CD4-positive, alpha-beta T cell (primary cell): ENCODE data around the gene CYTH4. TPM values are rescaled to one million over a fixed set of nuclear protein-coding genes. Genes with fewer than 3 reads are reported as not detected.

Experiments
- ATAC-seq: fragments of 200-7000 bp; cut with Tn5 transposase; one replicate; pipeline ENCODE4 v1.10.0; 2022; ENCODE audit warnings: mild to moderate bottlenecking; ENCODE audit not compliant: poor library complexity
- CTCF ChIA-PET: fragments of 350-600 bp; sonication (Branson Sonifier 250); formaldehyde crosslinking; loops from one replicate; lab custom pipeline; 2021; ENCODE audit warnings: antibody characterized with exemption, inconsistent platforms; lab: Charles Lee
- POLR2A ChIA-PET: fragments of 350-600 bp; sonication (Branson Sonifier 250); formaldehyde crosslinking; loops from one replicate; lab custom pipeline; 2021; ENCODE audit warnings: antibody characterized with exemption, inconsistent platforms; lab: Charles Lee
- DNase-seq, 14 experiments: peaks; one replicate each; pipeline ENCODE4 v3.0.0-alpha.2; 2013 to 2020; ENCODE audit warnings: mixed read lengths in 2 of 14
- H3K27ac ChIP-seq, 2 donors: one replicate each; pipeline versions ENCODE4 v1.5.1 to v1.7.0; 2013; ENCODE audit warnings: low read length in 2 of 2, low read depth in 1 of 2, mild to moderate bottlenecking in 1 of 2
- H3K27me3 ChIP-seq, 2 experiments: 1 replicate in 1 of 2; 2 replicates in 1 of 2; pipeline versions ENCODE4 v1.6.1 to v1.7.0; 2013; ENCODE audit warnings: low read length in 2 of 2, control low read depth in 1 of 2, mild to moderate bottlenecking in 1 of 2, moderate library complexity in 1 of 2; ENCODE audit not compliant: insufficient read depth in 2 of 2, control insufficient read depth in 1 of 2
- H3K36me3 ChIP-seq: one replicate; pipeline ENCODE4 v1.6.1; 2013; ENCODE audit warnings: low read length, control low read depth; ENCODE audit not compliant: insufficient read depth
- H3K4me1 ChIP-seq: one replicate; pipeline ENCODE4 v1.6.1; 2013; ENCODE audit warnings: low read length, control low read depth; ENCODE audit not compliant: insufficient read depth
- H3K4me3 ChIP-seq: one replicate; pipeline ENCODE4 v1.5.1; 2013; ENCODE audit warnings: mild to moderate bottlenecking, low read length, moderate library complexity
- H3K9me3 ChIP-seq, 2 experiments: 1 replicate in 1 of 2; 2 replicates in 1 of 2; pipeline versions ENCODE4 v1.6.1 to v1.7.0; 2013; ENCODE audit warnings: low read length in 2 of 2, mild to moderate bottlenecking in 2 of 2, control low read depth in 1 of 2, moderate library complexity in 1 of 2; ENCODE audit not compliant: control insufficient read depth in 1 of 2, insufficient read depth in 1 of 2
- H3K27ac Mint-ChIP-seq: one replicate; pipeline ENCODE4 v1.8.0; 2020; ENCODE audit warnings: mixed read lengths
- H3K27me3 Mint-ChIP-seq: one replicate; pipeline ENCODE4 v1.8.0; 2021; ENCODE audit warnings: mixed read lengths
- H3K36me3 Mint-ChIP-seq: one replicate; pipeline ENCODE4 v1.8.0; 2021; ENCODE audit warnings: low read depth, mixed read lengths
- H3K4me1 Mint-ChIP-seq: one replicate; pipeline ENCODE4 v1.8.0; 2021; ENCODE audit warnings: low read depth, mixed read lengths
- H3K4me3 Mint-ChIP-seq: one replicate; pipeline ENCODE4 v1.8.0; 2020; ENCODE audit warnings: mild to moderate bottlenecking, mixed read lengths
- H3K9me3 Mint-ChIP-seq: one replicate; pipeline ENCODE4 v1.8.0; 2020; ENCODE audit warnings: mixed read lengths
- intact Hi-C, 2 experiments: fragments of 100-400 bp; cut with DNase I in 1 of 2; cut with micrococcal nuclease in 1 of 2; formaldehyde crosslinking; loops; one replicate each; pipeline versions ENCODE4 v1.15.1 to v1.9.0; 2023 to 2025; cut with DNase I, micrococcal nuclease
- total RNA-seq, 174 experiments: library from RNA in 2 of 174; stranded (reverse) in 2 of 174; gene quantifications; one replicate each; pipeline ENCODE4 v1.2.3 and lab custom pipeline; 2021 to 2026
- TF ChIP-seq, protein P1 (sequence below): fragments of 200-600 bp; IDR thresholded peaks from one replicate; pipeline ENCODE4 v1.8.0; 2022; ENCODE audit warnings: antibody characterized with exemption, mild to moderate bottlenecking

CYTH4 gene
- total RNA-seq, 2 experiments from 2014 or later: 134 to 138 TPM

DNA sequence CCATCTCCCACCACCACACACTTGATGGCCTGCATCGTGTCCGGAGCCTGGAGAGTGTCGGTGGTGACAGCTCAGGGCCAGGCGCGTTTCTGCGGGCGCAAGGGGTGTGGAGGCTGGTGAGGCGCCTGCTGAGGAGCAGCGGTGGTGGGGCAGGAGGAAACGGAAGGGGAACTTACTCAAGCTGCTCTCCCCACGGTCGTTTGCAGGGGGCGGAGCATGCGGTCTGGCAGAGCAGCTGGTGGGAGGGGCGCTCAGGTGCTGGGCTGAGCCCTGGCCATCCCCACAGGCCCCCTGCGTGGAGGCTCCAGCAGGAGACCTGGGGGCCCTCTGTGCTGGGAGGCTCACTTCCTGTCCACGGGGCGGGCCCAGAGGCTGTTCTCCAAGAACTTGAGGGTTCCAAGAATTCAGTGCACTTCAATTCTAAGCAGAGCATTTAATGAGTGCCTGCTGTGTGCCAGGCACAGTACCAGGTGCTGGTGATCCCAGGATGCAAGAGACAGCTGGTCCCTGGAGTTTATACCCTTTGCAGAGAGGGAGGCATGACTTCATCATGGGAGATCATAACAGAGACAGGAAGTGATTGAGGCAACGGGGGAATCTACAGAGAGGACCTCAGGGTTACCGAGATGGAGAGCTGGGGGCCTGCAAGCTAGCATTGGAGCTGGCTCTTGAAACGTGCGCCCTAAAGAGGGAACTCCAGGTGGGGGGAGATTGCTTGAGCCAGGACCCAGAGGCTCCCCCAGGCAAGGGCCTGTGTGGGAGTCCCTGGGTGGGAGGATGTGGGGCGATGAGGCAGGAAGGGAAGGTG, 38.0 kb upstream of the CYTH4 start, which contains the start of gene RAC2:
TSS of gene RAC2 (minus strand) at position 156 of the 808 bp plus-strand sequence. CDS start at position 35, 121 bp downstream.
- Mint-ChIP-seq H3K36me3 (peaks cover 48% of the 10 kb centered on the region), H3K4me1 (peaks cover 58% of the 10 kb centered on the region), H3K27me3 (no peaks in the 10 kb centered on the region), H3K4me3 (peak within 1 kb of the TSS; percentile 95), H3K27ac (peak within 1 kb of the TSS; percentile 97), H3K9me3 (no peaks in the 10 kb centered on the region)
- H3K27me3 ChIP-seq: no peaks in the 10 kb centered on the region
- intact Hi-C loops: loop anchor here (1.0 kb wide), 2 partner anchors 15 to 25 kb away; no protein-coding TSS in a partner anchor
- DNase-seq (peak; percentile 72 to 95 (median 88)), ATAC-seq (peak; percentile 59)
- peaks cover 23% of the 10 kb centered on the region for H3K36me3 ChIP-seq
- POLR2A ChIA-PET: interaction anchor here (0.7 to 10.5 kb wide), 20 partner anchors 10 to 1072 kb away, joined by 3 to 281 read pairs (median 6); partner anchors contain the start of genes CYTH4, GGA1, IFT27 and IL2RB
- peaks cover 58% of the 10 kb centered on the region for H3K4me1 ChIP-seq
- no peaks in the 10 kb centered on the region for H3K9me3 ChIP-seq
- H3K4me3 ChIP-seq: peak within 1 kb of the TSS; percentile 100
- TF ChIP-seq, protein P1, sequence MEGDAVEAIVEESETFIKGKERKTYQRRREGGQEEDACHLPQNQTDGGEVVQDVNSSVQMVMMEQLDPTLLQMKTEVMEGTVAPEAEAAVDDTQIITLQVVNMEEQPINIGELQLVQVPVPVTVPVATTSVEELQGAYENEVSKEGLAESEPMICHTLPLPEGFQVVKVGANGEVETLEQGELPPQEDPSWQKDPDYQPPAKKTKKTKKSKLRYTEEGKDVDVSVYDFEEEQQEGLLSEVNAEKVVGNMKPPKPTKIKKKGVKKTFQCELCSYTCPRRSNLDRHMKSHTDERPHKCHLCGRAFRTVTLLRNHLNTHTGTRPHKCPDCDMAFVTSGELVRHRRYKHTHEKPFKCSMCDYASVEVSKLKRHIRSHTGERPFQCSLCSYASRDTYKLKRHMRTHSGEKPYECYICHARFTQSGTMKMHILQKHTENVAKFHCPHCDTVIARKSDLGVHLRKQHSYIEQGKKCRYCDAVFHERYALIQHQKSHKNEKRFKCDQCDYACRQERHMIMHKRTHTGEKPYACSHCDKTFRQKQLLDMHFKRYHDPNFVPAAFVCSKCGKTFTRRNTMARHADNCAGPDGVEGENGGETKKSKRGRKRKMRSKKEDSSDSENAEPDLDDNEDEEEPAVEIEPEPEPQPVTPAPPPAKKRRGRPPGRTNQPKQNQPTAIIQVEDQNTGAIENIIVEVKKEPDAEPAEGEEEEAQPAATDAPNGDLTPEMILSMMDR: no peak
- CTCF ChIA-PET: interaction anchor here (1.3 to 9.8 kb wide), 5 partner anchors 17 to 266 kb away, joined by 3 to 139 read pairs (median 5); no protein-coding TSS in a partner anchor
- peak within 1 kb of the TSS; percentile 85 to 96 for H3K27ac ChIP-seq

DNA sequence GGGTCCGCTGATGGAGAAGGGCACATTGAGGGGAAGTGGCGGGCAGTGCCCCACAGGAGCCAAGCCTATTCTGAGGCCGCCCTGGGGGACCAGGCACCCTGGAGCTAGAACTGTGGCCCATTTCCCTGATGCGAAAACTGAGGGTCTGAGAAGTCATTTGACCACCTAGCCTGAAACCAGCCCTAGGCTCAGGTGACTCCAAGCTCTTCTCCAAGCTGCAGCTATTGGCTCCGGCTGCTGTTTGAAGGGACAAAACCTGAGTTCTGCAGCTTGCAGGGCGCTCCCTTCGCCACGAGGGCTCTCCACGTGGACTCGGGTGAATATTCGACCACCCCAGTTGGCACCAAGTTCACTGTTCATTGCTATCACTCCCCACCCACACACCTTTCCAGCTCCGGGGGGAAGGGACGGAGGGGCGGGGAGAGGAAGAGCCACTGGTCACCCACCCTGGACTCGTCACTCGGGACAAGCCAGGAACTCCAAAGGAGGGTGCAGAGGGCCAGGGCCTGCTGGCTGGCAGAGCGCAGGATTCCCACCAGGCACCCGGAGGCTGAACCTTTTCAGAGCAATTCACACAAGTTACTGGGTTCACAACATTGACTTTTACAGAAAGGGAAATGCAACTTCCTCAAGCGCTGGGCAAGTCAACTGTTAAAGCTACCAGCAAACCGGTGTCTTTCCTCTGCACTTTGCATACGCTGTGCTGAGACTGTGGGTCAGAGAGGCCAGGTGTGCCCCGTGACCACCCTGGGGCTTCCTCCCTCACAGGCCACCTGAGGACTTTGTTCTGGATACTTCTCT, 37.2 kb upstream of the CYTH4 start:
- Mint-ChIP-seq H3K4me3 (peak overlapping the region; percentile 95), H3K4me1 (peaks cover 49% of the 10 kb centered on the region), H3K36me3 (peaks cover 40% of the 10 kb centered on the region), H3K9me3 (no peaks in the 10 kb centered on the region), H3K27me3 (no peaks in the 10 kb centered on the region), H3K27ac (peak overlapping the region; percentile 97)
- ATAC-seq (no peak), DNase-seq (peak in 3 of 14 experiments; percentile 32 to 45 (median 42))
- Histone ChIP-seq H3K36me3 (peaks cover 15% of the 10 kb centered on the region), H3K27ac (peak overlapping the region; percentile 85 to 96), H3K4me3 (peak overlapping the region; percentile 100), H3K9me3 (no peaks in the 10 kb centered on the region), H3K27me3 (no peaks in the 10 kb centered on the region), H3K4me1 (peaks cover 53% of the 10 kb centered on the region)
- intact Hi-C loops: loop anchor here (1.0 kb wide), 2 partner anchors 14 to 26 kb away; no protein-coding TSS in a partner anchor
- TF ChIP-seq, protein P1: no peak
- POLR2A ChIA-PET: interaction anchor here (0.7 to 10.5 kb wide), 15 partner anchors 11 to 469 kb away, joined by 3 to 281 read pairs (median 11); partner anchors contain the start of genes CYTH4, IFT27 and MFNG
- CTCF ChIA-PET: interaction anchor here (0.6 to 9.8 kb wide), 8 partner anchors 10 to 267 kb away, joined by 3 to 139 read pairs (median 4); no protein-coding TSS in a partner anchor

DNA sequence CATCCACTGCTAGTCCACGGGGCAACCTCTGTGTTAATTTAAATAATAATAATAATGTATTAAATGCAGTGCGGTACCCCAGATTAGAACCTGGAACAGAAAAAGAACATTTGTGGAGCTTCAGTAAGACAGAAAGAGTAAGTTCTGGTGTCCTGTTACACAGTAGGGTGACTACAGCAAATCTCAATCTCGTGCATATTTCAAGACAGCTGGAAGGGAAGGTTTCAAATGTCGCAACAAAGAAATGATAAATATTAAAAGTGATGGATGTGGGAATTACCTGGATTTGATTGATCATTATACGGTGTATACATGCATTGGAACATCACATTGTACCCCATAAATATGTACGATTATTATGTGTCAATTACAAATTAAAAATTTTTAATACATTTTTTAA, 36.6 kb upstream of the CYTH4 start:
- POLR2A ChIA-PET: interaction anchor here (0.7 to 10.5 kb wide), 8 partner anchors 15 to 736 kb away, joined by 5 to 281 read pairs (median 60); partner anchors contain the start of gene MFNG
- no peak overlapping the region for H3K4me3 ChIP-seq
- H3K27ac ChIP-seq: peak overlapping the region; percentile 85 to 96
- H3K27me3 ChIP-seq: no peaks in the 10 kb centered on the region
- H3K9me3 ChIP-seq: no peaks in the 10 kb centered on the region
- H3K4me1 ChIP-seq: peaks cover 47% of the 10 kb centered on the region
- ATAC-seq: no peak
- no peaks in the 10 kb centered on the region for H3K27me3 Mint-ChIP-seq
- H3K36me3 Mint-ChIP-seq: peaks cover 33% of the 10 kb centered on the region
- no peaks in the 10 kb centered on the region for H3K9me3 Mint-ChIP-seq
- peak in 1 of 14 experiments; percentile 5 for DNase-seq
- intact Hi-C loops: no loop called here
- peaks cover 43% of the 10 kb centered on the region for H3K4me1 Mint-ChIP-seq
- H3K36me3 ChIP-seq: peaks cover 9% of the 10 kb centered on the region
- TF ChIP-seq, protein P1: no peak
- no peak overlapping the region for H3K4me3 Mint-ChIP-seq
- no peak overlapping the region for H3K27ac Mint-ChIP-seq
- CTCF ChIA-PET: interaction anchor here (0.6 to 9.8 kb wide), 6 partner anchors 10 to 46 kb away, joined by 3 to 139 read pairs (median 4); no protein-coding TSS in a partner anchor
